A549 (cell line): ENCODE measurements around the gene PASK. TPM values are rescaled to one million over a fixed set of nuclear protein-coding genes. Genes with fewer than 3 reads are reported as not detected.

Experiments
- ATAC-seq, 2 experiments: fragments of 200-7000 bp in 1 of 2; fragments of >200 bp in 1 of 2; cut with Nextera tagmentation in 1 of 2; cut with Tn5 transposase in 1 of 2; 3 replicates each; pipeline versions ENCODE4 v1.8.0 to v1.9.1; 2018 to 2020; ENCODE audit warnings: mild to moderate bottlenecking in 1 of 2, moderate library complexity in 1 of 2
- CTCF ChIA-PET: fragments of 300-600 bp; sonication (Branson Sonifier 250); formaldehyde crosslinking; extraction: SDS; loops from one replicate; lab custom pipeline; 2021; ENCODE audit warnings: antibody characterized with exemption, inconsistent platforms; lab: Yijun Ruan, JAX
- POLR2A ChIA-PET: fragments of 350-600 bp; formaldehyde crosslinking; extraction: SDS; loops from one replicate; lab custom pipeline; 2021; ENCODE audit warnings: antibody characterized with exemption, inconsistent platforms; lab: Yijun Ruan, JAX
- DNase-seq, 2 experiments: peaks; one replicate each; pipeline versions ENCODE4 v3.0.0 to v3.0.0-alpha.2; 2011 to 2016; ENCODE audit warnings: low read depth in 1 of 2, low spot score in 1 of 2
- FAIRE-seq: peaks from 2 replicates; lab custom pipeline; 2011; peaks lifted over from hg19 to GRCh38; lab: Jason Lieb, UNC
- H3K27ac ChIP-seq, 2 experiments: fragments of >200 bp; sonication (Bioruptor Twin); formaldehyde crosslinking; 3 replicates each; pipeline ENCODE4 v1.5.1; 2016 to 2017
- H3K4me1 ChIP-seq: fragments of >200 bp; sonication (Bioruptor Twin); formaldehyde crosslinking; 3 replicates; pipeline ENCODE4 v1.6.1; 2016
- H3K4me2 ChIP-seq: fragments of >200 bp; sonication (Bioruptor Twin); formaldehyde crosslinking; 3 replicates; pipeline ENCODE4 v1.6.1; 2016
- H3K4me3 ChIP-seq: fragments of >200 bp; sonication (Bioruptor Twin); formaldehyde crosslinking; 3 replicates; pipeline ENCODE4 v1.5.1; 2016
- H3K9me3 ChIP-seq: fragments of >200 bp; sonication (Bioruptor Twin); formaldehyde crosslinking; 3 replicates; pipeline ENCODE4 v1.6.1; 2016
- BHLHE40 ChIP-seq: IDR thresholded peaks from 2 replicates; pipeline ENCODE4 v1.6.1; 2012; ENCODE audit warnings: low read depth, low read length, inconsistent platforms
- CEBPB ChIP-seq, 2 experiments: fragments of >200 bp in 1 of 2; sonication (Bioruptor Twin) in 1 of 2; formaldehyde crosslinking in 1 of 2; IDR thresholded peaks; 2 replicates each; pipeline ENCODE4 v1.6.1; 2012 to 2016
- CHD4 ChIP-seq: fragments of 200-600 bp; sonication (generic); IDR thresholded peaks from 2 replicates; pipeline ENCODE4 v1.6.1; 2016; ENCODE audit warnings: antibody characterized with exemption, mild to moderate bottlenecking, borderline replicate concordance
- CTCF ChIP-seq: fragments of >200 bp; sonication (Bioruptor Twin); formaldehyde crosslinking; IDR thresholded peaks from 3 replicates; pipeline ENCODE4 v1.5.1; 2016
- FOSB ChIP-seq: fragments of 250-450 bp; sonication (Bioruptor Pico); IDR thresholded peaks from 2 replicates; pipeline ENCODE4 v1.5.0; 2020; ENCODE audit warnings: mild to moderate bottlenecking, moderate library complexity
- FOXS1 ChIP-seq: fragments of 250-450 bp; sonication (Bioruptor Pico); IDR thresholded peaks from 2 replicates; pipeline ENCODE4 v1.5.0; 2020; ENCODE audit warnings: mild to moderate bottlenecking, moderate library complexity
- GATA3 ChIP-seq: IDR thresholded peaks from 2 replicates; pipeline ENCODE4 v1.6.1; 2012; ENCODE audit warnings: borderline replicate concordance
- HDAC2 ChIP-seq: fragments of 200-600 bp; sonication (generic); IDR thresholded peaks from 2 replicates; pipeline ENCODE4 v1.6.1; 2016
- HOXB13 ChIP-seq: fragments of 250-450 bp; sonication (Bioruptor Pico); IDR thresholded peaks from 2 replicates; pipeline ENCODE4 v1.5.0; 2020; ENCODE audit warnings: low read depth, mild to moderate bottlenecking, moderate library complexity
- KDM5A ChIP-seq: fragments of 200-600 bp; sonication (generic); IDR thresholded peaks from 2 replicates; pipeline ENCODE4 v1.6.1; 2016; ENCODE audit warnings: antibody characterized with exemption, mild to moderate bottlenecking
- MYC ChIP-seq: IDR thresholded peaks from 2 replicates; pipeline ENCODE4 v1.6.1; 2012; ENCODE audit warnings: mild to moderate bottlenecking, inconsistent platforms, low read length, improper control_type of control experiment, borderline replicate concordance
- PHF8 ChIP-seq: fragments of 200-600 bp; sonication (generic); IDR thresholded peaks from 2 replicates; pipeline ENCODE4 v1.6.1; 2016; ENCODE audit warnings: low read depth, mild to moderate bottlenecking, antibody characterized with exemption, moderate library complexity, borderline replicate concordance
- RARB ChIP-seq: fragments of 250-450 bp; sonication (Bioruptor Pico); IDR thresholded peaks from 2 replicates; pipeline ENCODE4 v1.8.0; 2021; ENCODE audit warnings: mild to moderate bottlenecking, moderate library complexity
- RCOR1 ChIP-seq: fragments of 150-350 bp; IDR thresholded peaks from 2 replicates; pipeline ENCODE4 v1.6.1; 2014; ENCODE audit warnings: antibody characterized with exemption, low read length, low read depth
- RFX5 ChIP-seq: fragments of 450-650 bp; IDR thresholded peaks from 2 replicates; pipeline ENCODE4 v1.7.1; 2014; ENCODE audit warnings: antibody characterized with exemption, mild to moderate bottlenecking, moderate library complexity
- RNF2 ChIP-seq: fragments of 200-600 bp; sonication (generic); IDR thresholded peaks from 2 replicates; pipeline ENCODE4 v1.6.1; 2016; ENCODE audit warnings: low read depth, mild to moderate bottlenecking, antibody characterized with exemption, moderate library complexity, borderline replicate concordance
- SMC3 ChIP-seq: fragments of >200 bp; sonication (Bioruptor Twin); formaldehyde crosslinking; IDR thresholded peaks from 3 replicates; pipeline ENCODE4 v1.6.1; 2018; ENCODE audit warnings: inconsistent platforms
- WGBS: methylation state at CpG from one replicate; pipeline ENCODE4 v1.1.6; 2017; ENCODE audit errors: missing lambda C conversion rate; 5-methylcytosine and 5-hydroxymethylcytosine counted together
- polyA plus RNA-seq, 4 experiments: library from polyadenylated mRNA; depleted of rRNA in 3 of 4; stranded (reverse); fragments of >200 nt; fragmentation: RNase III in 1 of 4; extraction: RNeasy Plus Mini Kit Qiagen cat#74134 plus additional on column Dnase treatment in 1 of 4; gene quantifications; 2 replicates in 3 of 4; 3 replicates in 1 of 4; pipeline ENCODE4 v1.2.3, GENCODE V29; 2011 to 2017
- TF ChIP-seq, protein P1 (sequence below): fragments of 250-450 bp; sonication (Bioruptor Pico); IDR thresholded peaks from 2 replicates; pipeline ENCODE4 v1.5.0; 2021; ENCODE audit warnings: mild to moderate bottlenecking, moderate library complexity, borderline replicate concordance
- TF ChIP-seq, protein P2 (sequence below): IDR thresholded peaks from 2 replicates; pipeline ENCODE4 v1.6.1; 2012
- TF ChIP-seq, protein P3 (sequence below): fragments of >200 bp; sonication (Bioruptor Twin); formaldehyde crosslinking; IDR thresholded peaks from 3 replicates; pipeline ENCODE4 v1.6.1; 2016

The PASK gene
- polyA plus RNA-seq, 2 of the 4 experiments (the other 2 are of a cell fraction), result 7.4 to 12.4 TPM

DNA sequence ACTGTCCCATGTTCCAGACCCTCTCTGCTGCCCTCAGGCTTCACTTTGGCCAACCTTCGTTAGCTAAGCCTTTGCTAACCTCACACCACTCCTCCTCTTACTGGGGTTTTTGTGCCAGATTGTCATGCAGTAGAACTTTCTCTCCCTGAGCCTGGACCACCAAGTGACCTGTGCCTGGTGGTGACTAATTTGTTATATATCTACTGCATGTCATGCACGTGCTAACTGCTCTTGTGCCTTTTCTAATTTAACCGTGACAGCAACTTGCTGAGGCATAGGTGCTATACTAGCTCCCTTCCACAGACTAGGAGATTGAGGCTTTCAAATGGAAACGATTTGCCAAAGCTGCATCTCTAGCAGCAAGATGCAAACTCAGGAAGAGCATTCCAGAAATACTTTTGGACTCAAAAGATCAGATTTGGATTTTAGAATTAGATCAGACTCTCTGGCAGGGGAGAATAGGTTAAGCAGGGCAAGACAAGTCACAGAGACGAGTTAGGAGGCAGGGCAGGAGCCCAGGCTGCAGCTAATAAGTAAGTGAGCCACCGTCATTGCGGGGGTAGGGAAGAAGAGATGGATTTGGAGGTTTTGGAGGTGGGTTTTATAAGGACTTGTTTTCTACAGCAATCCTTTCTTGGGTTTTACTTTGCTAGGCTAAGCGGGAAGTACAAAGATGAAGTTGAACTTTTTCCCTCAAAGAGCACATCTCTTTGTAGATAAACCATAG is 2.8 kb upstream of the PASK start:
- H3K4me2 ChIP-seq, result no peak overlapping the region
- CTCF ChIA-PET, result interaction anchor here (0.8 to 1.6 kb wide), 3 partner anchors 33 to 507 kb away, joined by 3 to 5 read pairs (median 5); no protein-coding TSS in a partner anchor
- FAIRE-seq, result no peak

DNA sequence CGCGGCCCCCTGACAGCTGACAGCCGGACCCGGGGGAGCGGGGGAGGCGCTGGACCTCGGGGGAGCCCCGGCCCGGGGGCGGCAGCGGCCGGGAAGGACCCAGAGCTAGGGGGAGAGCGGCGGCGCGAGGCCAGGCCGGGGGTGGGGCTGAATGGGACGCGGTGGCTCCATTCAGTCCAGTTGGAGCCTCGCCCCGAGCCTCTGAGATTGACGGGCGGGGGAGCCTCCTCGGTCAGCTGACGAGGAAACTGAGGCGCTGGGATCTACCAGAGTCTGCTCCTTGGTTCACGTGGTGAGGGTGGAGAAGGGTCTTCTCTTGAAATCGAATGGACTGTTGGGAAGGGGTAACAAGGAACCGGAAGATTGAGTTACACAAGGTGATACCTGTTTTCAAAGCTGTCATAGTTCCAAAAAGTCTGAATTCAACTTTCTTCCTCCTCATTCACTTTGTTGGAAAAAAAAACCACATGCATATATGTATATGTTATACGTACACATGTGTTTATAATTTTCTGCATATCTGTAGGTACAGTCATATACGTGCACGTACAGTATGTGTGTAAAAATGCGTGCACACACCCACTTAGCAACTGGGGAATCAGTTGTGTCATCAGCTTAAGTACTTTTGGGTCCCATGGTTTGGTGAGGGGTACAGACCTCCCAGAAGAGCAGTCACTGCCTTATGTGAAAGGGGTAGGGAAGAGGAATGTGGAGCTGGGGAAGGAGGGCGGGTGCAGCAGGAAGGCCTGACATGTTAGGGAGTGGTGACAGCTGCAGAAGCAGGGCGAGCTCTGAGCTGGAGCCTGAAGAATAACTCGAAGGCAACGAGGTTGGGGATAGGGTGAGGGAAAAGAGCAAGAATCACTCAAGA is 1.6 kb upstream of the PASK start:
- ChIA-PET CTCF (interaction anchor here (0.8 to 2.0 kb wide), 8 partner anchors 13 to 509 kb away, joined by 3 to 5 read pairs (median 4); no protein-coding TSS in a partner anchor), POLR2A (no interaction called here)
- Histone ChIP-seq H3K27ac (peak overlapping the region; percentile 86 to 93), H3K4me3 (peak overlapping the region; percentile 81), H3K4me2 (peak overlapping the region; percentile 97), H3K9me3 (no peaks in the 10 kb centered on the region), H3K4me1 (peaks cover 13% of the 10 kb centered on the region)
- FAIRE-seq, result no peak
- 35% methylated on average over 14 of the region's 37 CpGs for WGBS
- ATAC-seq, result no peak
- TF ChIP-seq RCOR1, result no peak
- peak; percentile 67; the same call in 1 of the 2 replicates for TF ChIP-seq KDM5A
- TF ChIP-seq, protein P1, sequence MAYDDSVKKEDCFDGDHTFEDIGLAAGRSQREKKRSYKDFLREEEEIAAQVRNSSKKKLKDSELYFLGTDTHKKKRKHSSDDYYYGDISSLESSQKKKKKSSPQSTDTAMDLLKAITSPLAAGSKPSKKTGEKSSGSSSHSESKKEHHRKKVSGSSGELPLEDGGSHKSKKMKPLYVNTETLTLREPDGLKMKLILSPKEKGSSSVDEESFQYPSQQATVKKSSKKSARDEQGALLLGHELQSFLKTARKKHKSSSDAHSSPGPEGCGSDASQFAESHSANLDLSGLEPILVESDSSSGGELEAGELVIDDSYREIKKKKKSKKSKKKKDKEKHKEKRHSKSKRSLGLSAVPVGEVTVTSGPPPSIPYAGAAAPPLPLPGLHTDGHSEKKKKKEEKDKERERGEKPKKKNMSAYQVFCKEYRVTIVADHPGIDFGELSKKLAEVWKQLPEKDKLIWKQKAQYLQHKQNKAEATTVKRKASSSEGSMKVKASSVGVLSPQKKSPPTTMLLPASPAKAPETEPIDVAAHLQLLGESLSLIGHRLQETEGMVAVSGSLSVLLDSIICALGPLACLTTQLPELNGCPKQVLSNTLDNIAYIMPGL (CRISPR knock-in tag), result no peak
- TF ChIP-seq PHF8, result peak; percentile 12; the same call in 1 of the 2 replicates
- no peak for TF ChIP-seq CEBPB (IDR thresholded peaks at IDR 0.05)
- no peak for DNase-seq

More for the DNA sequence above, 2.8 kb upstream of the PASK start:
- TF ChIP-seq, protein P2, sequence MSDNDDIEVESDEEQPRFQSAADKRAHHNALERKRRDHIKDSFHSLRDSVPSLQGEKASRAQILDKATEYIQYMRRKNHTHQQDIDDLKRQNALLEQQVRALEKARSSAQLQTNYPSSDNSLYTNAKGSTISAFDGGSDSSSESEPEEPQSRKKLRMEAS, result no peak
- TF ChIP-seq CHD4 (no peak), SMC3 (no peak), RARB (CRISPR knock-in tag) (no peak), PHF8 (no peak), FOSB (CRISPR knock-in tag) (no peak), MYC (no peak), BHLHE40 (no peak), FOXS1 (CRISPR knock-in tag) (no peak), KDM5A (no peak), RNF2 (no peak), RFX5 (no peak), HOXB13 (CRISPR knock-in tag) (no peak), CTCF (no peak), HDAC2 (no peak), GATA3 (no peak)
- TF ChIP-seq, protein P3, sequence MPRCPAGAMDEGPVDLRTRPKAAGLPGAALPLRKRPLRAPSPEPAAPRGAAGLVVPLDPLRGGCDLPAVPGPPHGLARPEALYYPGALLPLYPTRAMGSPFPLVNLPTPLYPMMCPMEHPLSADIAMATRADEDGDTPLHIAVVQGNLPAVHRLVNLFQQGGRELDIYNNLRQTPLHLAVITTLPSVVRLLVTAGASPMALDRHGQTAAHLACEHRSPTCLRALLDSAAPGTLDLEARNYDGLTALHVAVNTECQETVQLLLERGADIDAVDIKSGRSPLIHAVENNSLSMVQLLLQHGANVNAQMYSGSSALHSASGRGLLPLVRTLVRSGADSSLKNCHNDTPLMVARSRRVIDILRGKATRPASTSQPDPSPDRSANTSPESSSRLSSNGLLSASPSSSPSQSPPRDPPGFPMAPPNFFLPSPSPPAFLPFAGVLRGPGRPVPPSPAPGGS, result no peak
- TF ChIP-seq, all 56 proteins: peak for 0
- ATAC-seq, result no peak
- Histone ChIP-seq H3K27ac (no peak overlapping the region), H3K4me3 (no peak overlapping the region), H3K9me3 (no peaks in the 10 kb centered on the region), H3K4me1 (peaks cover 13% of the 10 kb centered on the region)
- no peak for DNase-seq
- POLR2A ChIA-PET, result no interaction called here
- WGBS, result 75% methylated on average over 8 of the region's 8 CpGs
